ENCODE measurements around the gene CCL22. TPM values are rescaled to one million over a fixed set of nuclear protein-coding genes. Genes with fewer than 3 reads are reported as not detected.

The CCL22 gene
- total RNA-seq, 2 experiments from 2014 or later = not detected

DNA sequence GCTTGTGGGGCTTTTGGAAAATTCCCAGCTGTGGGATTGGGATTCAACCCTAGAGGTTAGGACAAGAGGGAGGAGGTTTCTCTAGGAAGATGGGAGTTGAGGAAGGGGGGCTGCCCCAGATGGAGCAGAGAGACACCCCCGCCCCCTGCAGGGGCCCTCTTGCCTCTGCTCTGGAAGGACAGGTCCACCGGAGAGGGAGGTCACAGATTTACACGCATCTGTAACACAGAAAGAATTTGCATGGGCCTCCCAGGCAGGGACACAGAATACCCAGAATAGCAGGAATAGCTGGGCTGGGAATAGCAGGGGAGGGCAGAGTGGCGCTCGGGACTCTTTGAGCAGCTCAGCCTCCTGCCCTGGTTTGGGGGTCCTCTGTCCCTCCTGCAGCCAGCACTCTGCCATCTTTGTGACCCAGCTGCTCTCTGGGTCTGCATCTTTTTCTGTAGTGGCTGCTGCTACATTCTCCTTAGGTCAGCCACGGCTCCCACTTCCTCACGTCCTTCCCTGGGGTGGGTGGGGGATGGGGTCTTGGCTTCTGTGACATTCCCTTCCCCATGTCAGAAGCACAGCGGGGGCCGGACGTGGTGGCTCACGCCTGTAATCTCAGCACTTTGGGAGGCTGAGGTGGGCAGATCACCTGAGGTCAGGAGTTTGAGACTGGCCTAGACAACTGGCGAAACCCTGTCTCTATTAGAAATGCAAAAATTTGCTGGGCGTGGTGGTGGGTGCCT is 40.2 kb upstream of the CCL22 start:
- H3K27me3 Mint-ChIP-seq = no peaks in the 10 kb centered on the region
- CTCF ChIA-PET = no interaction called here
- intact Hi-C loops (cut with DNase I, micrococcal nuclease) = no loop called here

DNA sequence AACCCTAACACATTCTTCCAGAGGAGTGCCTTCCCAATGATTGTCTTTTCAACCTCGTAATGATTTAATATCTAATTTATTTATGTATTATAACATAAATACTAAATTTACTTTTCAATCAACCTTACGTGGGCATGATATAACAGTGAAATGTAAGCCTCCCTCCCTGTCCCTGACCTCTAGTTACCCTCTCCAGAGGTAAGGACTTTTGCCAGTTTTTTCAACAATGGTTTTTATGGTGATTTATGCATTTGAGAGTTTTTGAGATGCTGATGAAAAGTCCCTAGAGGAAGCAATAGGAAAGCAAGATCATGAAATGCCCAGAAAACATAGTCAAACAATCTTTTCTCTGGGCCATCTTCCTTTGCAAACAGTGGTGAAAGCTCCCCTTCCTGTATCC is 38.9 kb upstream of the CCL22 start:
- Histone ChIP-seq H3K27ac (ENCODE audit: low read depth in 1 of 2, low read length in 2 of 2) (no peak overlapping the region), H3K36me3 (ENCODE audit: insufficient read depth, low read length) (no peaks in the 10 kb centered on the region), H3K27me3 (ENCODE audit: control insufficient read depth in 1 of 2, insufficient read depth in 2 of 2, low read length in 2 of 2) (no peaks in the 10 kb centered on the region), H3K4me3 (ENCODE audit: low read length) (no peak overlapping the region), H3K4me1 (ENCODE audit: insufficient read depth, low read length) (no peaks in the 10 kb centered on the region), H3K9me3 (ENCODE audit: control insufficient read depth in 1 of 2, insufficient read depth in 1 of 2, low read length in 2 of 2) (no peaks in the 10 kb centered on the region)
- POLR2A ChIA-PET = no interaction called here
- Mint-ChIP-seq H3K36me3 (ENCODE audit: low read depth) (no peaks in the 10 kb centered on the region), H3K9me3 (no peaks in the 10 kb centered on the region), H3K27me3 (no peaks in the 10 kb centered on the region), H3K4me3 (no peak overlapping the region), H3K4me1 (ENCODE audit: low read depth) (peaks cover 5% of the 10 kb centered on the region), H3K27ac (no peak overlapping the region)
- no peak for ATAC-seq (ENCODE audit: poor library complexity)
- no peak for DNase-seq
- CTCF ChIA-PET = no interaction called here
- intact Hi-C loops (cut with DNase I, micrococcal nuclease) = no loop called here
- TF ChIP-seq, protein P1, sequence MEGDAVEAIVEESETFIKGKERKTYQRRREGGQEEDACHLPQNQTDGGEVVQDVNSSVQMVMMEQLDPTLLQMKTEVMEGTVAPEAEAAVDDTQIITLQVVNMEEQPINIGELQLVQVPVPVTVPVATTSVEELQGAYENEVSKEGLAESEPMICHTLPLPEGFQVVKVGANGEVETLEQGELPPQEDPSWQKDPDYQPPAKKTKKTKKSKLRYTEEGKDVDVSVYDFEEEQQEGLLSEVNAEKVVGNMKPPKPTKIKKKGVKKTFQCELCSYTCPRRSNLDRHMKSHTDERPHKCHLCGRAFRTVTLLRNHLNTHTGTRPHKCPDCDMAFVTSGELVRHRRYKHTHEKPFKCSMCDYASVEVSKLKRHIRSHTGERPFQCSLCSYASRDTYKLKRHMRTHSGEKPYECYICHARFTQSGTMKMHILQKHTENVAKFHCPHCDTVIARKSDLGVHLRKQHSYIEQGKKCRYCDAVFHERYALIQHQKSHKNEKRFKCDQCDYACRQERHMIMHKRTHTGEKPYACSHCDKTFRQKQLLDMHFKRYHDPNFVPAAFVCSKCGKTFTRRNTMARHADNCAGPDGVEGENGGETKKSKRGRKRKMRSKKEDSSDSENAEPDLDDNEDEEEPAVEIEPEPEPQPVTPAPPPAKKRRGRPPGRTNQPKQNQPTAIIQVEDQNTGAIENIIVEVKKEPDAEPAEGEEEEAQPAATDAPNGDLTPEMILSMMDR (IDR thresholded peaks at IDR 0.05) = no peak

More for the DNA sequence above, 40.2 kb upstream of the CCL22 start:
- Mint-ChIP-seq H3K4me3 (no peak overlapping the region), H3K27ac (no peak overlapping the region), H3K9me3 (no peaks in the 10 kb centered on the region), H3K4me1 (ENCODE audit: low read depth) (peaks cover 13% of the 10 kb centered on the region), H3K36me3 (ENCODE audit: low read depth) (no peaks in the 10 kb centered on the region)
- Histone ChIP-seq H3K27ac (ENCODE audit: low read depth in 1 of 2, low read length in 2 of 2) (no peak overlapping the region), H3K9me3 (ENCODE audit: control insufficient read depth in 1 of 2, insufficient read depth in 1 of 2, low read length in 2 of 2) (no peaks in the 10 kb centered on the region), H3K4me3 (ENCODE audit: low read length) (no peak overlapping the region), H3K27me3 (ENCODE audit: control insufficient read depth in 1 of 2, insufficient read depth in 2 of 2, low read length in 2 of 2) (no peaks in the 10 kb centered on the region), H3K36me3 (ENCODE audit: insufficient read depth, low read length) (no peaks in the 10 kb centered on the region), H3K4me1 (ENCODE audit: insufficient read depth, low read length) (peaks cover 6% of the 10 kb centered on the region)
- ATAC-seq (ENCODE audit: poor library complexity) = no peak
- DNase-seq = no peak
- POLR2A ChIA-PET = no interaction called here
- TF ChIP-seq, protein P1 (IDR thresholded peaks at IDR 0.05) = no peak

- DNase-seq = no peak
- Histone ChIP-seq H3K27me3 (ENCODE audit: control insufficient read depth in 1 of 2, insufficient read depth in 2 of 2, low read length in 2 of 2) (no peaks in the 10 kb centered on the region), H3K4me1 (ENCODE audit: insufficient read depth, low read length) (no peaks in the 10 kb centered on the region), H3K36me3 (ENCODE audit: insufficient read depth, low read length) (no peaks in the 10 kb centered on the region), H3K9me3 (ENCODE audit: control insufficient read depth in 1 of 2, insufficient read depth in 1 of 2, low read length in 2 of 2) (no peaks in the 10 kb centered on the region), H3K4me3 (ENCODE audit: low read length) (no peak overlapping the region), H3K27ac (ENCODE audit: low read depth in 1 of 2, low read length in 2 of 2) (no peak overlapping the region)
- ChIA-PET CTCF (no interaction called here), POLR2A (no interaction called here)
- ATAC-seq (ENCODE audit: poor library complexity) = no peak
- H3K9me3 Mint-ChIP-seq = peaks cover 5% of the 10 kb centered on the region
- H3K4me3 Mint-ChIP-seq = no peak overlapping the region
- no peaks in the 10 kb centered on the region for H3K36me3 Mint-ChIP-seq (ENCODE audit: low read depth)
- TF ChIP-seq, protein P1 (IDR thresholded peaks at IDR 0.05) = no peak
- H3K27ac Mint-ChIP-seq = no peak overlapping the region
- no peaks in the 10 kb centered on the region for H3K27me3 Mint-ChIP-seq
- no peaks in the 10 kb centered on the region for H3K4me1 Mint-ChIP-seq (ENCODE audit: low read depth)
- intact Hi-C loops (cut with DNase I, micrococcal nuclease) = no loop called here
Measured at GRCh38 chr16:57324749-57325148, 33.8 kb upstream of the CCL22 start.
